Fibroblast of gingiva (primary cell): Measurements from ENCODE around the gene MRTFB.

ENCODE experiments used
- DNase-seq: peaks from one replicate; pipeline ENCODE4 v3.0.0-alpha.2; 2011; ENCODE audit warnings: low read depth

The MRTFB gene

GRCh38 chr16:14286368-14287230 is 215.5 kb downstream of the MRTFB start:
- DNase-seq = peak; percentile 52

GRCh38 chr16:14289692-14290340 is 218.7 kb downstream of the MRTFB start:
- DNase-seq = no peak

GRCh38 chr16:14291286-14291685 is 220.2 kb downstream of the MRTFB start:
- DNase-seq = no peak

GRCh38 chr16:14292051-14292825 is 221.1 kb downstream of the MRTFB start:
- DNase-seq = peak; percentile 35

GRCh38 chr16:14296663-14297062 is 225.5 kb downstream of the MRTFB start:
- no peak for DNase-seq

- no peak for DNase-seq
These were observed 227.4 kb downstream of the MRTFB start for GRCh38 chr16:14298374-14299122.

GRCh38 chr16:14300705-14301168 is 229.6 kb downstream of the MRTFB start:
- peak; percentile 84 for DNase-seq

GRCh38 chr16:14301169-14302030 is 230.3 kb downstream of the MRTFB start:
- DNase-seq = no peak

GRCh38 chr16:14302031-14302398 is 230.9 kb downstream of the MRTFB start:
- peak; percentile 80 for DNase-seq

GRCh38 chr16:14302399-14303181 is 231.5 kb downstream of the MRTFB start:
- no peak for DNase-seq

- no peak for DNase-seq
These were observed 232.1 kb downstream of the MRTFB start for GRCh38 chr16:14303182-14303618.

- no peak for DNase-seq
These were observed 232.7 kb downstream of the MRTFB start for GRCh38 chr16:14303639-14304394.

GRCh38 chr16:14304891-14305460 is 233.9 kb downstream of the MRTFB start:
- DNase-seq = no peak

- DNase-seq = no peak
These were observed 235.5 kb downstream of the MRTFB start for GRCh38 chr16:14306485-14307058.

- no peak for DNase-seq
These were observed 236.0 kb downstream of the MRTFB start for GRCh38 chr16:14307059-14307526.

GRCh38 chr16:14307527-14308367 is 236.6 kb downstream of the MRTFB start:
- DNase-seq = peak; percentile 65

- DNase-seq = no peak
These were observed 237.2 kb downstream of the MRTFB start for GRCh38 chr16:14308368-14308723.
